A673 (cell line): Measurements from ENCODE around the gene CREB3L2. TPM values are rescaled to one million over a fixed set of nuclear protein-coding genes. Genes with fewer than 3 reads are reported as not detected.

ENCODE experiments used
- BruUV-seq: library from RNA; stranded (reverse); fragments of 400-500 nt; replicated peaks from 2 replicates; lab custom pipeline; 2021; lab: Mats Ljungman, UMichigan
- CTCF ChIA-PET: fragments of 300-600 bp; sonication (Branson Sonifier 250); formaldehyde crosslinking; loops from one replicate; lab custom pipeline; 2022; ENCODE audit warnings: antibody characterized with exemption; lab: Charles Lee
- POLR2A ChIA-PET: fragments of 300-600 bp; sonication (Branson Sonifier 250); formaldehyde crosslinking; loops from one replicate; lab custom pipeline; 2022; ENCODE audit warnings: antibody characterized with exemption; ENCODE audit not compliant: low non-redundant PET; lab: Charles Lee
- DNase-seq: peaks from one replicate; pipeline ENCODE4 v3.0.0-alpha.2; 2015; ENCODE audit warnings: low spot score
- H3K27ac ChIP-seq: fragments of 200-600 bp; sonication (generic); 2 replicates; pipeline ENCODE4 v1.5.1; 2016; ENCODE audit warnings: mixed run types, low read depth, mild to moderate bottlenecking, mixed read lengths, antibody characterized with exemption, low read length; ENCODE audit not compliant: poor library complexity, severe bottlenecking
- H3K27me3 ChIP-seq: fragments of 200-600 bp; sonication (generic); replicated peaks from 2 replicates; pipeline ENCODE4 v1.6.1; 2017; ENCODE audit warnings: mixed run types, low read depth, mild to moderate bottlenecking, mixed read lengths, antibody characterized with exemption, low read length; ENCODE audit not compliant: insufficient read depth, poor library complexity
- H3K36me3 ChIP-seq: fragments of 200-600 bp; sonication (generic); 2 replicates; pipeline ENCODE4 v1.6.1; 2016; ENCODE audit warnings: mixed run types, mild to moderate bottlenecking, mixed read lengths, antibody characterized with exemption, low read length; ENCODE audit not compliant: insufficient read depth, poor library complexity, severe bottlenecking
- H3K4me1 ChIP-seq: fragments of 200-600 bp; sonication (generic); 2 replicates; pipeline ENCODE4 v1.6.1; 2017; ENCODE audit warnings: mixed run types, mild to moderate bottlenecking, mixed read lengths, antibody characterized with exemption, low read length; ENCODE audit not compliant: insufficient read depth, poor library complexity, severe bottlenecking
- H3K4me3 ChIP-seq: fragments of 200-600 bp; sonication (generic); 2 replicates; pipeline ENCODE4 v1.5.1; 2016; ENCODE audit warnings: low read depth, mixed run types, mild to moderate bottlenecking, mixed read lengths, low read length; ENCODE audit not compliant: poor library complexity, severe bottlenecking
- H3K9me3 ChIP-seq: fragments of 200-600 bp; sonication (generic); 2 replicates; pipeline ENCODE4 v1.6.1; 2016; ENCODE audit warnings: mixed run types, low read depth, mild to moderate bottlenecking, mixed read lengths, antibody characterized with exemption, low read length; ENCODE audit not compliant: poor library complexity, severe bottlenecking
- EZH2 ChIP-seq: fragments of 200-600 bp; sonication (generic); IDR thresholded peaks from 2 replicates; pipeline ENCODE4 v1.6.1; 2017; ENCODE audit warnings: borderline replicate concordance, low read depth, mild to moderate bottlenecking, mixed read lengths, antibody characterized with exemption, low read length; ENCODE audit not compliant: poor library complexity, severe bottlenecking
- intact Hi-C: fragments of 100-400 bp; cut with micrococcal nuclease; formaldehyde crosslinking; loops from one replicate; pipeline ENCODE4 v1.10.0; 2022; ENCODE audit not compliant: unreplicated experiment
- total RNA-seq: library from RNA; stranded (reverse); gene quantifications from 2 replicates; pipeline ENCODE4 v1.2.3, GENCODE V29; 2021
- TF ChIP-seq, protein P1 (sequence below): fragments of 300-800, 200-600 bp; sonication (generic); conservative IDR thresholded peaks from 2 replicates; pipeline ENCODE4 v1.5.1; 2017; ENCODE audit warnings: low read depth, mild to moderate bottlenecking, antibody characterized with exemption, low read length, moderate library complexity, mixed read lengths

The CREB3L2 gene
- total RNA-seq, 1 experiment from 2014 or later, result 17.0 TPM

DNA sequence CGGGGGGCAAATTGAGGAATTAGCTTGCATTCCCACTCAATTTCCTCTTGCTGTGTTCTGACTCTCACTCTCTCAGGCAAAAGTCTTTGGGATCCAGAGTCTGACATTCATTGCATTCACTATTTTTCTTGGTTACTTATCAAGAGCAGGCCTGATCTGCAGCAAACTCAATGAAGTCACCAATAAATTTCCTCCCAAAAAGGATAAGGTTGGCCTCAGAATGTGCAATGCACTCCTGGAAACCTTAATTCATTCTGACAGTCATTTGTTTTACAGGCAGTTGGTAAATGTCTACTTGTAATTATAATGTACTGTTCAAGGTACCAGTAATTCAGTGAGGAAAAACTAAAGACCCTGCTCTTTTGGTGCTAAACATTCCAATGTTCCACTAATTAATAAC is 148.8 kb downstream of the CREB3L2 start:
- H3K4me1 ChIP-seq, result no peaks in the 10 kb centered on the region
- CTCF ChIA-PET, result no interaction called here
- intact Hi-C loops, result no loop called here

DNA sequence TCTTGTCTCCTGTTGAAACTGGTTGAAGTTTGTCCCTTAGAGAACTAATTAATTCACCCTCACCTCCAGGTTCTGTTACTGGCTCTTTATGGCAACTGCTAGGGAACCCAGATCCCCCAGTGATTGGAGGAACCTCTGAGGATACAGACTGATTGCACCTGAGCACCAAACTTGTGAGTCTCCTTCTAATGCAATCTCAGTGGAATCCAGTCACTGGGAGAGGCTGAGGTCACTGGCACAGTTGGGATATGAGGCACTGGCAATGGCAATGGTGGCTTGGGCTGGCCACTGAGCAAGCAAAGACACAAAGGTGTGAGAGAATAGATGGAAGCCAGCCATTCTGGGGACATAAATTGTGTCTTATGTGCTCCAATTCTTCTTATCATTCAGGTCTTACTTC is 149.8 kb downstream of the CREB3L2 start:
- H3K27ac ChIP-seq, result no peak overlapping the region
- peaks cover 38% of the 10 kb centered on the region for H3K27me3 ChIP-seq
- no TSS peak for BruUV-seq
- H3K36me3 ChIP-seq, result no peaks in the 10 kb centered on the region
- no peaks in the 10 kb centered on the region for H3K4me1 ChIP-seq
- ChIA-PET POLR2A (no interaction called here), CTCF (no interaction called here)
- no peak overlapping the region for H3K4me3 ChIP-seq
- DNase-seq, result no peak
- intact Hi-C loops, result no loop called here
- no peaks in the 10 kb centered on the region for H3K9me3 ChIP-seq
- no peak for TF ChIP-seq EZH2
- TF ChIP-seq, protein P1, sequence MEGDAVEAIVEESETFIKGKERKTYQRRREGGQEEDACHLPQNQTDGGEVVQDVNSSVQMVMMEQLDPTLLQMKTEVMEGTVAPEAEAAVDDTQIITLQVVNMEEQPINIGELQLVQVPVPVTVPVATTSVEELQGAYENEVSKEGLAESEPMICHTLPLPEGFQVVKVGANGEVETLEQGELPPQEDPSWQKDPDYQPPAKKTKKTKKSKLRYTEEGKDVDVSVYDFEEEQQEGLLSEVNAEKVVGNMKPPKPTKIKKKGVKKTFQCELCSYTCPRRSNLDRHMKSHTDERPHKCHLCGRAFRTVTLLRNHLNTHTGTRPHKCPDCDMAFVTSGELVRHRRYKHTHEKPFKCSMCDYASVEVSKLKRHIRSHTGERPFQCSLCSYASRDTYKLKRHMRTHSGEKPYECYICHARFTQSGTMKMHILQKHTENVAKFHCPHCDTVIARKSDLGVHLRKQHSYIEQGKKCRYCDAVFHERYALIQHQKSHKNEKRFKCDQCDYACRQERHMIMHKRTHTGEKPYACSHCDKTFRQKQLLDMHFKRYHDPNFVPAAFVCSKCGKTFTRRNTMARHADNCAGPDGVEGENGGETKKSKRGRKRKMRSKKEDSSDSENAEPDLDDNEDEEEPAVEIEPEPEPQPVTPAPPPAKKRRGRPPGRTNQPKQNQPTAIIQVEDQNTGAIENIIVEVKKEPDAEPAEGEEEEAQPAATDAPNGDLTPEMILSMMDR, result no peak

More for the DNA sequence above, 148.8 kb downstream of the CREB3L2 start:
- Histone ChIP-seq H3K4me3 (no peak overlapping the region), H3K36me3 (no peaks in the 10 kb centered on the region), H3K27ac (no peak overlapping the region), H3K9me3 (no peaks in the 10 kb centered on the region), H3K27me3 (peaks cover 28% of the 10 kb centered on the region)
- no peak for DNase-seq
- no peak for TF ChIP-seq EZH2
- TF ChIP-seq, protein P1, result no peak
- POLR2A ChIA-PET, result no interaction called here
- BruUV-seq, result no TSS peak

DNA sequence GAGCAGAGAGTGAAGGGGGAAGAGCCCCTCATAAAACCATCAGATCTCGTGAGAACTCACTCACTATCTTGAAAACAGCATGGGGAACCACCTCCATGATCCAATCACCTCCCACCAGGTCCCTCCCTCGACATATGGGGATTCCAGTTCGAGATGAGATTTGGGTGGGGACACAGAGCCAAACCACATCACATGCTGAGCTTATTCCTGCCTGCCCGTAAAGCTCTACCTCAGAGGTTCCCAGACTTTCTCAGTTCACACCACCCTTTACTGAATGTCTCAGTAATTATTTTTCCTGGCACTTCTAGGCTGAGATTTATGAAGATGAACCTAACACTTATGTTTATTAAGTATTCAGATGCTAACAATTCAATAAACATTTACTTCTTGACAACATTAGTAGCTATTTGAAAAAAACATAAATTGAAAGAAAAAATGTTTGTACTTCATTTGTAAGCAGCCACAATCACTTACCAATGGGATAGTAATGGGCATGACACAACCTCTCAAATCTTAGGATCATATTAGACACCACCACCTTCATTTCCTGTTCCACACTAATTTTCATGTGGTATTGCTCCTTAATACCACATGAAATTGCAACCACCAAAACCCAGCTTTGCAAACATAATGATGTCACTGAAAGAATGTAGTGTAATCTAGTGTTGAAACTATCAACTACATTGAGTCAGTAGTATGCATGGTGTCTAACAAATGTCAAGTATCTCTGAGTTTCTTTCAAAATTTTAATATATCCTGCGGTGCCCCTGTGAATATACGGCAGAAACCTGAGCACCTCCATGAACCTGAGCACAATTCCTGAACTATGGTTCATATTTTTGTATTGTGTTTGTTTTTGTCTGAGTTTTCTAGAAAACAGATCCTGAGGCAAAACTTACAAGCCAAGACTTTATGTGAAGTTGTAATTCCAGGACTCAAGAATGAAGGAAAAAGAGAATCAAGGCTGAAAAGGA is 150.6 kb downstream of the CREB3L2 start:
- no peak overlapping the region for H3K27ac ChIP-seq

More for the DNA sequence above, 150.6 kb downstream of the CREB3L2 start:
- BruUV-seq, result no TSS peak
- no peaks in the 10 kb centered on the region for H3K36me3 ChIP-seq
- TF ChIP-seq EZH2, result no peak
- TF ChIP-seq, protein P1, result no peak
- no peaks in the 10 kb centered on the region for H3K9me3 ChIP-seq
- CTCF ChIA-PET, result no interaction called here
- H3K27me3 ChIP-seq, result peaks cover 44% of the 10 kb centered on the region
- no peak overlapping the region for H3K4me3 ChIP-seq
- no peaks in the 10 kb centered on the region for H3K4me1 ChIP-seq
- intact Hi-C loops, result no loop called here
- no peak for DNase-seq
- POLR2A ChIA-PET, result no interaction called here
